Activated CD4-positive, alpha-beta T cell treated with anti-CD3 and anti-CD28 coated beads, Interleukin-2, amount 10 ng/mL, durations not matched to agents 7 days and 5 days (primary cell): ENCODE measurements around the gene CCDC88C. TPM values are rescaled to one million over a fixed set of nuclear protein-coding genes. Genes with fewer than 3 reads are reported as not detected.

Experiments
- CTCF ChIA-PET: fragments of 350-600 bp; sonication (Branson Sonifier 250); formaldehyde crosslinking; loops from one replicate; lab custom pipeline; 2021; ENCODE audit warnings: antibody characterized with exemption; lab: Charles Lee
- POLR2A ChIA-PET: fragments of 350-600 bp; sonication (Branson Sonifier 250); formaldehyde crosslinking; loops from one replicate; lab custom pipeline; 2021; ENCODE audit warnings: antibody characterized with exemption; lab: Charles Lee
- DNase-seq: peaks from one replicate; pipeline ENCODE4 v3.0.0-alpha.2; 2020
- H3K27ac Mint-ChIP-seq: one replicate; pipeline ENCODE4 v1.8.0; 2021; ENCODE audit warnings: mild to moderate bottlenecking, moderate library complexity, mixed read lengths
- H3K27me3 Mint-ChIP-seq: one replicate; pipeline ENCODE4 v1.8.0; 2021; ENCODE audit warnings: mixed read lengths
- H3K36me3 Mint-ChIP-seq: one replicate; pipeline ENCODE4 v1.8.0; 2021; ENCODE audit warnings: low read depth, mixed read lengths
- H3K4me1 Mint-ChIP-seq: one replicate; pipeline ENCODE4 v1.8.0; 2021; ENCODE audit warnings: mixed read lengths
- H3K4me3 Mint-ChIP-seq: one replicate; pipeline ENCODE4 v1.8.0; 2021; ENCODE audit warnings: mild to moderate bottlenecking, moderate library complexity, mixed read lengths
- H3K9me3 Mint-ChIP-seq: one replicate; pipeline ENCODE4 v1.8.0; 2021; ENCODE audit warnings: mixed read lengths
- total RNA-seq, 2 experiments: library from RNA; stranded (reverse); gene quantifications; one replicate each; pipeline ENCODE4 v1.2.3, GENCODE V29; 2021

Gene CCDC88C
- total RNA-seq, 2 experiments from 2014 or later, result 187 to 193 TPM

GRCh38 chr14:91381801-91382670 is 35.6 kb downstream of the CCDC88C start:
- ChIA-PET CTCF (no interaction called here), POLR2A (no interaction called here)
- peaks cover 52% of the 10 kb centered on the region for H3K36me3 Mint-ChIP-seq

GRCh38 chr14:91380610-91381371 is 36.8 kb downstream of the CCDC88C start:
- peaks cover 91% of the 10 kb centered on the region for H3K4me1 Mint-ChIP-seq
- ChIA-PET POLR2A (no interaction called here), CTCF (interaction anchor here (1.3 kb wide), 1 partner anchor 17 kb away, joined by 3 read pairs; no protein-coding TSS in a partner anchor)
- DNase-seq, result no peak
- H3K27me3 Mint-ChIP-seq, result no peaks in the 10 kb centered on the region
- H3K4me3 Mint-ChIP-seq, result no peak overlapping the region
- H3K27ac Mint-ChIP-seq, result peak overlapping the region; percentile 3
- peaks cover 51% of the 10 kb centered on the region for H3K36me3 Mint-ChIP-seq
- H3K9me3 Mint-ChIP-seq, result no peaks in the 10 kb centered on the region

More at GRCh38 chr14:91381801-91382670, 35.6 kb downstream of the CCDC88C start:
- peaks cover 88% of the 10 kb centered on the region for H3K4me1 Mint-ChIP-seq
- peak overlapping the region; percentile 36 for H3K27ac Mint-ChIP-seq
- H3K27me3 Mint-ChIP-seq, result no peaks in the 10 kb centered on the region
- H3K4me3 Mint-ChIP-seq, result no peak overlapping the region
- H3K9me3 Mint-ChIP-seq, result no peaks in the 10 kb centered on the region
- no peak for DNase-seq

GRCh38 chr14:91380123-91380522 is 37.5 kb downstream of the CCDC88C start:
- H3K4me3 Mint-ChIP-seq, result no peak overlapping the region
- peaks cover 96% of the 10 kb centered on the region for H3K4me1 Mint-ChIP-seq
- H3K9me3 Mint-ChIP-seq, result no peaks in the 10 kb centered on the region
- POLR2A ChIA-PET, result no interaction called here
- DNase-seq, result no peak
- no peaks in the 10 kb centered on the region for H3K27me3 Mint-ChIP-seq
- H3K36me3 Mint-ChIP-seq, result peaks cover 55% of the 10 kb centered on the region
- CTCF ChIA-PET, result interaction anchor here (1.3 kb wide), 1 partner anchor 18 kb away, joined by 3 read pairs; no protein-coding TSS in a partner anchor
- H3K27ac Mint-ChIP-seq, result no peak overlapping the region

GRCh38 chr14:91379579-91379932 is 38.1 kb downstream of the CCDC88C start:
- no peaks in the 10 kb centered on the region for H3K9me3 Mint-ChIP-seq
- H3K4me1 Mint-ChIP-seq, result peaks cover 96% of the 10 kb centered on the region
- H3K27me3 Mint-ChIP-seq, result no peaks in the 10 kb centered on the region
- no peak overlapping the region for H3K4me3 Mint-ChIP-seq
- H3K36me3 Mint-ChIP-seq, result peaks cover 55% of the 10 kb centered on the region
- ChIA-PET POLR2A (interaction anchor here (0.6 kb wide), 1 partner anchor 11 kb away, joined by 3 read pairs; no protein-coding TSS in a partner anchor), CTCF (interaction anchor here (0.6 to 1.3 kb wide), 5 partner anchors 10 to 576 kb away, joined by 3 to 6 read pairs (median 3); no protein-coding TSS in a partner anchor)
- H3K27ac Mint-ChIP-seq, result no peak overlapping the region
- no peak for DNase-seq

GRCh38 chr14:91378930-91379578 is 38.6 kb downstream of the CCDC88C start:
- POLR2A ChIA-PET, result interaction anchor here (0.6 kb wide), 1 partner anchor 12 kb away, joined by 3 read pairs; no protein-coding TSS in a partner anchor
- Mint-ChIP-seq H3K4me1 (peaks cover 98% of the 10 kb centered on the region), H3K36me3 (peaks cover 57% of the 10 kb centered on the region), H3K27ac (peak overlapping the region; percentile 43), H3K9me3 (no peaks in the 10 kb centered on the region), H3K27me3 (no peaks in the 10 kb centered on the region), H3K4me3 (no peak overlapping the region)
- DNase-seq, result no peak
- CTCF ChIA-PET, result interaction anchor here (0.6 to 2.3 kb wide), 6 partner anchors 9 to 575 kb away, joined by 3 to 11 read pairs (median 4); no protein-coding TSS in a partner anchor

- no peak overlapping the region for H3K4me3 Mint-ChIP-seq
- CTCF ChIA-PET, result interaction anchor here (0.7 to 2.3 kb wide), 9 partner anchors 8 to 64 kb away, joined by 3 to 11 read pairs (median 4); no protein-coding TSS in a partner anchor
- H3K27ac Mint-ChIP-seq, result no peak overlapping the region
- peaks cover 57% of the 10 kb centered on the region for H3K36me3 Mint-ChIP-seq
- H3K9me3 Mint-ChIP-seq, result no peaks in the 10 kb centered on the region
- POLR2A ChIA-PET, result interaction anchor here (0.5 to 0.9 kb wide), 2 partner anchors 15 to 20 kb away, joined by 3 read pairs; no protein-coding TSS in a partner anchor
- peaks cover 99% of the 10 kb centered on the region for H3K4me1 Mint-ChIP-seq
- DNase-seq, result no peak
- no peaks in the 10 kb centered on the region for H3K27me3 Mint-ChIP-seq
Measured at GRCh38 chr14:91377700-91378652, 39.6 kb downstream of the CCDC88C start.

GRCh38 chr14:91376547-91377477 is 40.8 kb downstream of the CCDC88C start:
- Mint-ChIP-seq H3K9me3 (no peaks in the 10 kb centered on the region), H3K4me3 (no peak overlapping the region), H3K27ac (peak overlapping the region; percentile 58), H3K27me3 (no peaks in the 10 kb centered on the region), H3K4me1 (peaks cover 99% of the 10 kb centered on the region), H3K36me3 (peaks cover 47% of the 10 kb centered on the region)
- CTCF ChIA-PET, result interaction anchor here (0.6 to 2.3 kb wide), 9 partner anchors 9 to 63 kb away, joined by 3 to 11 read pairs (median 5); no protein-coding TSS in a partner anchor
- DNase-seq, result no peak
- POLR2A ChIA-PET, result interaction anchor here (0.5 to 0.9 kb wide), 2 partner anchors 14 to 21 kb away, joined by 3 read pairs; no protein-coding TSS in a partner anchor

GRCh38 chr14:91375720-91376452 is 41.7 kb downstream of the CCDC88C start:
- POLR2A ChIA-PET, result no interaction called here
- Mint-ChIP-seq H3K27me3 (no peaks in the 10 kb centered on the region), H3K36me3 (peaks cover 50% of the 10 kb centered on the region), H3K9me3 (no peaks in the 10 kb centered on the region), H3K27ac (peak overlapping the region; percentile 87), H3K4me1 (peaks cover 100% of the 10 kb centered on the region), H3K4me3 (peak overlapping the region; percentile 8)
- CTCF ChIA-PET, result interaction anchor here (0.6 to 2.3 kb wide), 10 partner anchors 9 to 63 kb away, joined by 3 to 9 read pairs (median 4); no protein-coding TSS in a partner anchor
- no peak for DNase-seq

- Mint-ChIP-seq H3K4me1 (peaks cover 100% of the 10 kb centered on the region), H3K27ac (peak overlapping the region; percentile 87), H3K27me3 (no peaks in the 10 kb centered on the region), H3K9me3 (no peaks in the 10 kb centered on the region), H3K36me3 (peaks cover 53% of the 10 kb centered on the region), H3K4me3 (peak overlapping the region; percentile 36)
- POLR2A ChIA-PET, result no interaction called here
- no peak for DNase-seq
- CTCF ChIA-PET, result interaction anchor here (1.0 to 2.3 kb wide), 8 partner anchors 10 to 57 kb away, joined by 3 to 9 read pairs (median 4); no protein-coding TSS in a partner anchor
Measured at GRCh38 chr14:91374879-91375702, 42.5 kb downstream of the CCDC88C start.
